Lower lobe of right lung (tissue), 2 donors: ENCODE results near the gene DNASE1L3. TPM values are rescaled to one million over a fixed set of nuclear protein-coding genes. Genes with fewer than 3 reads are reported as not detected.

ENCODE experiments used
- ATAC-seq, 2 donors: fragments of 200-7000 bp; cut with Tn5 transposase; one replicate each; pipeline ENCODE4 v1.9.1; 2020 to 2022; ENCODE audit warnings: mild to moderate bottlenecking in 2 of 2, moderate library complexity in 2 of 2
- DNase-seq: peaks from one replicate; pipeline ENCODE4 v3.0.0-alpha.2; 2020
- H3K27ac ChIP-seq: fragments of 200-600 bp; one replicate; pipeline ENCODE4 v1.8.0; 2022
- H3K27me3 ChIP-seq: fragments of 200-600 bp; one replicate; pipeline ENCODE4 v1.8.0; 2022; ENCODE audit warnings: low read depth
- H3K36me3 ChIP-seq: fragments of 200-600 bp; one replicate; pipeline ENCODE4 v1.8.0; 2022; ENCODE audit warnings: mild to moderate bottlenecking
- H3K4me1 ChIP-seq: fragments of 200-600 bp; one replicate; pipeline ENCODE4 v1.8.0; 2022
- H3K4me3 ChIP-seq: fragments of 200-600 bp; one replicate; pipeline ENCODE4 v1.8.0; 2022; ENCODE audit warnings: mild to moderate bottlenecking
- H3K9me3 ChIP-seq: fragments of 200-600 bp; one replicate; pipeline ENCODE4 v1.8.0; 2022
- intact Hi-C: fragments of 100-400 bp; cut with DNase I; formaldehyde crosslinking; loops from one replicate; pipeline ENCODE4 v1.11.0; 2022
- total RNA-seq: library from RNA; stranded (reverse); fragmentation: NEBNext Ultra II Directional; extraction: Animal tissue kit (Norgen Biotek cat#: 25700); gene quantifications from one replicate; pipeline ENCODE4 v1.2.1, GENCODE V29; 2021
- TF ChIP-seq, protein P1 (sequence below): fragments of 200-600 bp; IDR thresholded peaks from one replicate; pipeline ENCODE4 v1.8.0; 2022; ENCODE audit warnings: antibody characterized with exemption, mild to moderate bottlenecking
- donor health status: DM: no; HTN: yes; CAD: no; lungs with severe emphysema.

DNASE1L3 gene
- total RNA-seq, 1 donor from 2014 or later: 12.0 TPM

DNA sequence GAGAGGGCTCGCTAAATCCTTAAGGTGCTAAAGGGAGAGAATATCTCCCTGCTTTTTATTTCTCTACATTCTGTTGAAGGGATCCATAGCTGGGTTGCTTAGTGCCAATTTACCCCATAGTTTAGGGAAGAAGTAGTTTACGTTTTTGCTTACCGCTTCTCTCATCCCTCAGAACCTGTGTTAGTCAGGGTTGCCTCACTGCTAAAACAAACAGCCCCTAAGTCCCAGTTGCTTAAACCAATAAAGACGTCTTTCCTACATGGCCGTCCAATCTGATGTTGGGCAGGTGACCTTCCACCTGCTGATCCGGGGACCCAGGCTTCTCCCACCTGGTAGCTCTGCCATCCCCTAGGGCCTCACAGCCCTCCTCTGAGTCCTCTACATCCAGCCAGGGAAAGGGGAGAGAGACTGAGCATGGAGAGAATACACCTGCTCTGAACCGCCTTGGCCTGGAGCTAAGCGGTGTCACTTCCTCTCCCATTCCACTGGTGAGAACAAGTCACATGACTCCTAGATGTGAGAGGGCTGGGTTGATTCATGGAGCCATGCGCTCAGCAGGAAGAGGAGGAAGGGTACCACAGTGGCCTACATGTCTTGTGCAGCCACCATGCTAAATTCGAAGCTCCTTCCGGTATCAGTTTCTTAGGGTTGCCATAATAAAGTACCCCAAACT, 26.3 kb downstream of the DNASE1L3 start:
- Histone ChIP-seq H3K9me3 (no peaks in the 10 kb centered on the region), H3K27ac (no peak overlapping the region), H3K4me1 (peaks cover 16% of the 10 kb centered on the region), H3K27me3 (no peaks in the 10 kb centered on the region), H3K36me3 (no peaks in the 10 kb centered on the region), H3K4me3 (no peak overlapping the region)
- DNase-seq (no peak), ATAC-seq (no peak)
- TF ChIP-seq, protein P1, sequence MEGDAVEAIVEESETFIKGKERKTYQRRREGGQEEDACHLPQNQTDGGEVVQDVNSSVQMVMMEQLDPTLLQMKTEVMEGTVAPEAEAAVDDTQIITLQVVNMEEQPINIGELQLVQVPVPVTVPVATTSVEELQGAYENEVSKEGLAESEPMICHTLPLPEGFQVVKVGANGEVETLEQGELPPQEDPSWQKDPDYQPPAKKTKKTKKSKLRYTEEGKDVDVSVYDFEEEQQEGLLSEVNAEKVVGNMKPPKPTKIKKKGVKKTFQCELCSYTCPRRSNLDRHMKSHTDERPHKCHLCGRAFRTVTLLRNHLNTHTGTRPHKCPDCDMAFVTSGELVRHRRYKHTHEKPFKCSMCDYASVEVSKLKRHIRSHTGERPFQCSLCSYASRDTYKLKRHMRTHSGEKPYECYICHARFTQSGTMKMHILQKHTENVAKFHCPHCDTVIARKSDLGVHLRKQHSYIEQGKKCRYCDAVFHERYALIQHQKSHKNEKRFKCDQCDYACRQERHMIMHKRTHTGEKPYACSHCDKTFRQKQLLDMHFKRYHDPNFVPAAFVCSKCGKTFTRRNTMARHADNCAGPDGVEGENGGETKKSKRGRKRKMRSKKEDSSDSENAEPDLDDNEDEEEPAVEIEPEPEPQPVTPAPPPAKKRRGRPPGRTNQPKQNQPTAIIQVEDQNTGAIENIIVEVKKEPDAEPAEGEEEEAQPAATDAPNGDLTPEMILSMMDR: no peak
- intact Hi-C loops: no loop called here

DNA sequence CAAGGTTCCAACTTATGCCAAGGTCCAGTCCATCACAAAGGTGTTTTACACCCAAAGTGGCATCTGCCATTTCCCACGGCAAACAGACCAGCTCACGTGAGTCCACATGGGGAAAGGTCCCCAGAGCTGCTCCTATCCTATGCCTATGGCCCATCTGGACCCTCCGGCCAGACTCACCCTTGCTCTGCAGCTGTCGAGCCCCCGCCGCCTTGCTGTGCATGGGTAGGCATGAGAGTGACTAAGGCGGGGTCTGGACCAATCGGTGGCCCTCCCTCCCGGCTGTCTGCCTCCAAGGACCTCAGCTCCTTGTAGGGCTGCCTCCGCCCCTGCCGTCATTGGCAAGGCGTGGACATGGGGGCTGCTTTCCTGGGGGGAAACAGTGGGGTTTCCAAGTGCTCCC, 26.9 kb downstream of the DNASE1L3 start:
- Histone ChIP-seq H3K4me1 (peaks cover 12% of the 10 kb centered on the region), H3K9me3 (no peaks in the 10 kb centered on the region), H3K27ac (no peak overlapping the region), H3K27me3 (no peaks in the 10 kb centered on the region), H3K36me3 (no peaks in the 10 kb centered on the region), H3K4me3 (no peak overlapping the region)
- intact Hi-C loops: no loop called here
- ATAC-seq (no peak), DNase-seq (no peak)
- TF ChIP-seq, protein P1: no peak

DNA sequence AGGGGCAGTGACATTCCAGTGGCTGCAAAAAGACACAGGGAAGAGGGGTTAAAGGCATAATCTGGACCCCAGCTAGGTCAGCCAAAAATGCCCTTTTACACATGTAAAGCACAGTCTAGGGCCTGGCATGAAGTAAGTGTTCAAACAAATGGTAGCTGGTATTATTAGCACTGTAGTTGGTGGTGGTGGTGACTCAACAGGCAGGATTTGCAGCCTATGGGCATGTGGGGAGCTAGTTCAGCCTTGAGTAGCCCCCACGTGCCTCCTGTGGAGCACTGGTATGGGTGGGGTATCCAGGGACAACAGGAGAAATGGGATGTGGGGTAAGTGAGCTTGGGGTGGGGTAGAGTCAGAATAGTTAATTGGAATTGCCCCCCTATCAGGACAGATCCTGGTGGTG, 27.6 kb downstream of the DNASE1L3 start:
- no peaks in the 10 kb centered on the region for H3K36me3 ChIP-seq
- no peak overlapping the region for H3K27ac ChIP-seq
- intact Hi-C loops: no loop called here
- no peak overlapping the region for H3K4me3 ChIP-seq
- TF ChIP-seq, protein P1: no peak
- no peaks in the 10 kb centered on the region for H3K27me3 ChIP-seq
- no peaks in the 10 kb centered on the region for H3K9me3 ChIP-seq
- DNase-seq (no peak), ATAC-seq (no peak)
- H3K4me1 ChIP-seq: peaks cover 8% of the 10 kb centered on the region

DNA sequence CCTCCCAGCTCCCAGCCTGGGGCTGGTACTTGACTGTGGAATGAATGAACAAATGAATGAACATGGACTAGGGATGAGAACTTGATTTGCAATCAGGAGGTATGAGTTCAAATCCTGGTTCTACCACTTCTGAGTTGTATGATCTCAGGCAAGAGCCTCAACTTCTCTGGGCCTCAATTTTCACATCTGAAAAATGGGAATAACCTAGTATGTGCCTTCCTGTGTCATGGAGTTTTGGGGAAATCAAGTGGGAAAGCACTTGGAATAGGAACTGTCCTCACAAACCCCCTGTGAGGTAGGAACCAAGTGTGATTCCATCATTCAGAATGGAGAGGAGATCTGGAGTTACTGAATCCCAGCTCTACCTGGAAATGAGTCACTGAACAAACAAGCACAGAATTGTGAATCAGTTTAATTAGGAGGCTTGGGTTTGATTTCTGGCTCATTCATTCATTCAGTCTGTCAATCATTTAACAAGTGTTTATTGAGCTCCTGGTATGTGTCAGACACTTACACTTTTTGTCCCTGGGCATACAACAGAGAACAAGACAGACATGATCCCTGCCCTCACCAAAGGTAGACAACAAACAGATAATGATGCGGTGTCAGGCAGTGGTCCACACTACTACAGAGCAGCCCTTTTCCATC, 29.7 kb downstream of the DNASE1L3 start:
- H3K27ac ChIP-seq: no peak overlapping the region
- TF ChIP-seq, protein P1: no peak
- no peaks in the 10 kb centered on the region for H3K27me3 ChIP-seq
- ATAC-seq (no peak), DNase-seq (no peak)
- H3K4me3 ChIP-seq: no peak overlapping the region
- peaks cover 20% of the 10 kb centered on the region for H3K4me1 ChIP-seq
- intact Hi-C loops: no loop called here
- no peaks in the 10 kb centered on the region for H3K9me3 ChIP-seq
- H3K36me3 ChIP-seq: no peaks in the 10 kb centered on the region

DNA sequence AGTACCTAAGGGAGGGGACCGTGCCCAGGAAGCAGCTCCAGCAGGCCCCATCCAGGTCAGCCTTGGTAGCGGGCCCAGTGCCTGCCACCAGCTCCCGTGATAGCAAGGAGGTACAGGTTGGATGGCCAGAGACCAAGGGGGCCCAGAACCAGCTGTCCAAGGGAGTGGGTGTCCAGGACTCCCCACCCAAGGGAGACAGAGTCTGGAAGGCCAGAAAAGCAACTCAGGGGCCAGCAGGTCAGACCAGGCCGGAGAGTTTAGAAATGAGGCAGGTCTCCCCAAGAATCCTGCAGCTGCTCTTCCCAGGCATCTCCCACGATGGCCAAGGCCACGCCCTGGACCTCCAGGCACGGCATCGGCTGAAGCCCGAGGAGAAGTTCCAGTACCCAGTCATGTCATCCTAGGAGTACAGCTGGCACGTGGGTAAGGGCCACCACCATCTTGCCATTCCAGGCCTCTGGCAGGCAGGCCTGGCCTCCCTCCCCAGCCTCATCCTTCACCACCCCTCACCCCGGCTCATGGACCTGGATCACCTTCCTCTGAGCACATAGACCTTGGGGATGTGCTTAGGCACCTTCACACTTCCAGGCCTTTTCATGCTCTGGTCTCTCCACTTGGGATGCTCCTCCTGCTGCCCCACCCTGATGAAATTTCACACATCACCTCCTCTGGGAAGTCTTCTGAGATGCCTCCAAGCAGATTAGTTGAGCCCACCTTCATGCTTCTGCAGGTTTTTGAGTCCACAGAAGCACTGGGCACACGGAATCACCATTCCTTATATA, 30.5 kb downstream of the DNASE1L3 start:
- Histone ChIP-seq H3K9me3 (no peaks in the 10 kb centered on the region), H3K27ac (no peak overlapping the region), H3K27me3 (no peaks in the 10 kb centered on the region), H3K36me3 (no peaks in the 10 kb centered on the region), H3K4me1 (peaks cover 28% of the 10 kb centered on the region), H3K4me3 (no peak overlapping the region)
- DNase-seq (no peak), ATAC-seq (no peak)
- intact Hi-C loops: no loop called here
- TF ChIP-seq, protein P1: no peak
